HL-60 (cell line): ENCODE results near the gene CHCHD6.

Source experiments
- CTCF ChIP-seq: IDR thresholded peaks from one replicate; pipeline ENCODE4 v1.5.1; 2011; ENCODE audit warnings: low read length, control low read depth, inconsistent platforms; ENCODE audit not compliant: insufficient read depth
- GABPA ChIP-seq: IDR thresholded peaks from 2 replicates; pipeline ENCODE4 v1.6.1; 2012; ENCODE audit warnings: low read depth
- POLR2AphosphoS5 ChIP-seq: IDR thresholded peaks from 2 replicates; pipeline ENCODE4 v1.6.1; 2012; ENCODE audit warnings: low read depth
- REST ChIP-seq: IDR thresholded peaks from 2 replicates; pipeline ENCODE4 v1.6.1; 2012; ENCODE audit warnings: low read depth; ENCODE audit not compliant: insufficient replicate concordance
- SPI1 ChIP-seq: IDR thresholded peaks from 2 replicates; pipeline ENCODE4 v1.6.1; 2012; ENCODE audit warnings: low read depth, mild to moderate bottlenecking, borderline replicate concordance

- no peak for TF ChIP-seq CTCF
- TF ChIP-seq REST: no peak
- TF ChIP-seq POLR2AphosphoS5: no peak
- TF ChIP-seq GABPA: no peak
- no peak for TF ChIP-seq SPI1
Observed at GRCh38 chr3:126730376-126730775, 26.3 kb downstream of the CHCHD6 start.
